Measurements from ENCODE around the gene KLHL30. TPM values are rescaled to one million over a fixed set of nuclear protein-coding genes. Genes with fewer than 3 reads are reported as not detected.
A peak's percentile ranks its signal among the peaks of the same experiment; 100 is the strongest.

Gene KLHL30
- total RNA-seq, 4 donors from 2014 or later = 0.20 to 0.67 (median 0.38) TPM

- WGBS, 2 donors = 85 to 90% methylated on average over 4 to 5 of the region's 5 CpGs
- H3K27me3 ChIP-seq = no peaks in the 10 kb centered on the region
- DNase-seq = no peak
- H3K36me3 ChIP-seq = no peaks in the 10 kb centered on the region
- peaks cover 7 to 30% of the 10 kb centered on the region in 2 donors for H3K4me1 ChIP-seq
- TF ChIP-seq CTCF (IDR thresholded peaks at IDR 0.05) = no peak
- no peak for TF ChIP-seq POLR2A (IDR thresholded peaks at IDR 0.05)
- intact Hi-C loops (cut with DNase I) = no loop called here
- no peak overlapping the region for H3K27ac ChIP-seq
- H3K4me3 ChIP-seq (replicated peaks in 1 of 3) = no peak overlapping the region
- H3K9me3 ChIP-seq = no peaks in the 10 kb centered on the region
Observed at GRCh38 chr2:238144262-238144661, 5.8 kb downstream of the KLHL30 start.

GRCh38 chr2:238145046-238145445, 6.6 kb downstream of the KLHL30 start:
- Histone ChIP-seq H3K9me3 (no peaks in the 10 kb centered on the region), H3K27me3 (no peaks in the 10 kb centered on the region), H3K27ac (no peak overlapping the region), H3K4me1 (peaks cover 7 to 28% of the 10 kb centered on the region in 2 donors), H3K4me3 (replicated peaks in 1 of 3) (no peak overlapping the region), H3K36me3 (no peaks in the 10 kb centered on the region)
- WGBS, 2 donors = 87 to 100% methylated on average over 2 to 5 of the region's 12 CpGs
- intact Hi-C loops (cut with DNase I) = no loop called here
- TF ChIP-seq POLR2A (IDR thresholded peaks at IDR 0.05) = no peak
- no peak for TF ChIP-seq CTCF (IDR thresholded peaks at IDR 0.05)
- no peak for DNase-seq

- H3K4me3 ChIP-seq (replicated peaks in 1 of 3) = no peak overlapping the region
- no peak for DNase-seq
- H3K36me3 ChIP-seq = no peaks in the 10 kb centered on the region
- no peak overlapping the region for H3K27ac ChIP-seq
- H3K9me3 ChIP-seq = no peaks in the 10 kb centered on the region
- no peak for TF ChIP-seq POLR2A (IDR thresholded peaks at IDR 0.05)
- no peak for TF ChIP-seq CTCF (IDR thresholded peaks at IDR 0.05)
- peaks cover 7 to 28% of the 10 kb centered on the region in 2 donors for H3K4me1 ChIP-seq
- H3K27me3 ChIP-seq = no peaks in the 10 kb centered on the region
- intact Hi-C loops (cut with DNase I) = no loop called here
- WGBS, 2 donors = 95 to 100% methylated on average over 3 to 10 of the region's 12 CpGs
Observed at GRCh38 chr2:238145851-238146250, 7.4 kb downstream of the KLHL30 start.

GRCh38 chr2:238146884-238147544, 8.5 kb downstream of the KLHL30 start:
- no peak for TF ChIP-seq POLR2A (IDR thresholded peaks at IDR 0.05)
- no peak for TF ChIP-seq CTCF (IDR thresholded peaks at IDR 0.05)
- WGBS, 2 donors = 38 to 43% methylated on average over 9 to 13 of the region's 13 CpGs

GRCh38 chr2:238148981-238149380, 10.5 kb downstream of the KLHL30 start:
- Histone ChIP-seq H3K4me1 (peaks cover 7 to 16% of the 10 kb centered on the region in 2 donors), H3K27ac (no peak overlapping the region), H3K36me3 (no peaks in the 10 kb centered on the region), H3K9me3 (no peaks in the 10 kb centered on the region), H3K27me3 (no peaks in the 10 kb centered on the region), H3K4me3 (replicated peaks in 1 of 3) (no peak overlapping the region)
- intact Hi-C loops (cut with DNase I) = no loop called here
- no peak for DNase-seq
- TF ChIP-seq POLR2A (IDR thresholded peaks at IDR 0.05) (no peak), CTCF (IDR thresholded peaks at IDR 0.05) (no peak)
- WGBS, 2 donors = 96 to 97% methylated on average over 9 to 13 of the region's 15 CpGs

More at GRCh38 chr2:238146884-238147544, 8.5 kb downstream of the KLHL30 start:
- DNase-seq = peak; percentile 85 to 86
- no peak overlapping the region for H3K4me3 ChIP-seq (replicated peaks in 1 of 3)
- peaks cover 7 to 24% of the 10 kb centered on the region in 2 donors for H3K4me1 ChIP-seq
- H3K36me3 ChIP-seq = no peaks in the 10 kb centered on the region
- intact Hi-C loops (cut with DNase I) = no loop called here
- no peaks in the 10 kb centered on the region for H3K27me3 ChIP-seq
- peak overlapping the region; percentile 30 to 61 (median 39) for H3K27ac ChIP-seq
- H3K9me3 ChIP-seq = no peaks in the 10 kb centered on the region
